ENCODE measurements around the gene PDGFRB. TPM values are rescaled to one million over a fixed set of nuclear protein-coding genes. Genes with fewer than 3 reads are reported as not detected.

PDGFRB gene
- polyA plus RNA-seq, 3 donors = 0.04 to 0.99 (median 0.20) TPM

- intact Hi-C loops (cut with micrococcal nuclease) = loop anchor here (5.0 kb wide), 1 partner anchor 37 kb away; the partner anchor contains the start of gene CSF1R (in 2 of the 2)
- DNase-seq = peak; percentile 55 to 73 (median 63)
- peak overlapping the region; percentile 12 to 46 for H3K4me3 Mint-ChIP-seq
- peak overlapping the region; percentile 64 for H3K9ac ChIP-seq (ENCODE audit: insufficient read depth, low read length, poor library complexity, severe bottlenecking)
- peaks cover 0 to 2% (median 1%) of the 10 kb centered on the region in 3 donors for H3K27me3 Mint-ChIP-seq (ENCODE audit: low read depth in 3 of 3)
- no peaks in the 10 kb centered on the region for H4K20me1 ChIP-seq (ENCODE audit: insufficient read depth, low read length)
- no peaks in the 10 kb centered on the region for H3K27me3 ChIP-seq (ENCODE audit: control insufficient read depth in 2 of 2, insufficient read depth in 2 of 2, low read length in 2 of 2)
- peak overlapping the region; percentile 82 to 96 (median 90) for H3K27ac Mint-ChIP-seq
- no peaks in the 10 kb centered on the region for H3K79me2 ChIP-seq (ENCODE audit: insufficient read depth, low read length)
- H3K9me3 ChIP-seq (replicated peaks in 1 of 2; ENCODE audit: control insufficient read depth in 1 of 2, insufficient read depth in 1 of 2, low read length in 2 of 2) = no peaks in the 10 kb centered on the region
- peak overlapping the region in 1 of 3 experiments; percentile 29 for H3K4me3 ChIP-seq (replicated peaks in 1 of 3; ENCODE audit: low read depth in 2 of 3, low read length in 3 of 3)
- no peaks in the 10 kb centered on the region for H3K36me3 Mint-ChIP-seq
- TF ChIP-seq, protein P1, sequence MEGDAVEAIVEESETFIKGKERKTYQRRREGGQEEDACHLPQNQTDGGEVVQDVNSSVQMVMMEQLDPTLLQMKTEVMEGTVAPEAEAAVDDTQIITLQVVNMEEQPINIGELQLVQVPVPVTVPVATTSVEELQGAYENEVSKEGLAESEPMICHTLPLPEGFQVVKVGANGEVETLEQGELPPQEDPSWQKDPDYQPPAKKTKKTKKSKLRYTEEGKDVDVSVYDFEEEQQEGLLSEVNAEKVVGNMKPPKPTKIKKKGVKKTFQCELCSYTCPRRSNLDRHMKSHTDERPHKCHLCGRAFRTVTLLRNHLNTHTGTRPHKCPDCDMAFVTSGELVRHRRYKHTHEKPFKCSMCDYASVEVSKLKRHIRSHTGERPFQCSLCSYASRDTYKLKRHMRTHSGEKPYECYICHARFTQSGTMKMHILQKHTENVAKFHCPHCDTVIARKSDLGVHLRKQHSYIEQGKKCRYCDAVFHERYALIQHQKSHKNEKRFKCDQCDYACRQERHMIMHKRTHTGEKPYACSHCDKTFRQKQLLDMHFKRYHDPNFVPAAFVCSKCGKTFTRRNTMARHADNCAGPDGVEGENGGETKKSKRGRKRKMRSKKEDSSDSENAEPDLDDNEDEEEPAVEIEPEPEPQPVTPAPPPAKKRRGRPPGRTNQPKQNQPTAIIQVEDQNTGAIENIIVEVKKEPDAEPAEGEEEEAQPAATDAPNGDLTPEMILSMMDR (IDR thresholded peaks at IDR 0.05) = no peak
- peak overlapping the region; percentile 45 for H3K4me2 ChIP-seq (replicated peaks; ENCODE audit: extremely low read depth, low read length, poor library complexity, severe bottlenecking)
- no peaks in the 10 kb centered on the region for H3K9me3 Mint-ChIP-seq
- peaks cover 40 to 44% of the 10 kb centered on the region in 2 donors for H3K4me1 ChIP-seq (ENCODE audit: control insufficient read depth in 1 of 2, insufficient read depth in 2 of 2, low read length in 2 of 2)
- peak overlapping the region; percentile 65 for H2AFZ ChIP-seq (ENCODE audit: insufficient read depth, low read depth, low read length, poor library complexity, severe bottlenecking)
- 49% methylated on average over 11 of the region's 11 CpGs for WGBS (ENCODE audit: insufficient coverage)
- H3K27ac ChIP-seq (ENCODE audit: low read depth in 1 of 2, low read length in 2 of 2) = peak overlapping the region; percentile 86 to 88
- no peaks in the 10 kb centered on the region for H3K36me3 ChIP-seq (replicated peaks in 1 of 2; ENCODE audit: control insufficient read depth in 1 of 2, insufficient read depth in 2 of 2, low read length in 2 of 2)
- H3K4me1 Mint-ChIP-seq = peaks cover 51% of the 10 kb centered on the region
Observed at GRCh38 chr5:150124111-150124557, 31.5 kb downstream of the PDGFRB start.

DNA sequence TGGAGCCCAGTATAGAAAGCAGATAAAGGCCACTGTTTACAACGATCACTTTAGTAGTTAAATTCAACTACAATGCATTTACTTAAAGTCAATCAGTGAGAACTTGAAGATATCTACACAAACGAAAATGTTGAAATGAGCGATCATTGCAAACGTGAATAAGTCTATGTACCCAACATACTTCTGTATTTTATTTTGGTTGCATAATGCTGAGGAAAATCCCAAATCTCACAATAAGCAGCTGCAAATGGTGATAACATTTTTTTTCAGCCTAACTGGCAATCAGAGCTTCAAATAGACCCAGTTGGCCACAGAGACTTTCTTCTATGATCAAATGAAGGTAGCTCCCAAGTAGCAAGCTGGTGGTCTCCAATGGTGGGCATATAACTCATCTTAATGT lies 32.1 kb downstream of the PDGFRB start:
- H3K4me3 ChIP-seq (replicated peaks in 1 of 3; ENCODE audit: low read depth in 2 of 3, low read length in 3 of 3) = peak overlapping the region in 1 of 3 experiments; percentile 29
- H3K36me3 ChIP-seq (replicated peaks in 1 of 2; ENCODE audit: control insufficient read depth in 1 of 2, insufficient read depth in 2 of 2, low read length in 2 of 2) = no peaks in the 10 kb centered on the region
- Mint-ChIP-seq H3K4me1 (peaks cover 51% of the 10 kb centered on the region), H3K36me3 (no peaks in the 10 kb centered on the region), H3K9me3 (no peaks in the 10 kb centered on the region), H3K27me3 (ENCODE audit: low read depth in 3 of 3) (peaks cover 0 to 4% (median 2%) of the 10 kb centered on the region in 3 donors), H3K27ac (peak overlapping the region; percentile 82 to 96 (median 90)), H3K4me3 (peak overlapping the region in 1 of 2 donors; percentile 26)
- intact Hi-C loops (cut with micrococcal nuclease) = loop anchor here (5.0 kb wide), 1 partner anchor 36 kb away; the partner anchor contains the start of gene CSF1R (in 2 of the 2)
- TF ChIP-seq, protein P1 (IDR thresholded peaks at IDR 0.05) = no peak
- no peaks in the 10 kb centered on the region for H4K20me1 ChIP-seq (ENCODE audit: insufficient read depth, low read length)
- no peaks in the 10 kb centered on the region for H3K27me3 ChIP-seq (ENCODE audit: control insufficient read depth in 2 of 2, insufficient read depth in 2 of 2, low read length in 2 of 2)
- H3K9ac ChIP-seq (ENCODE audit: insufficient read depth, low read length, poor library complexity, severe bottlenecking) = peak overlapping the region; percentile 64
- H3K27ac ChIP-seq (ENCODE audit: low read depth in 1 of 2, low read length in 2 of 2) = peak overlapping the region; percentile 86 to 88
- H3K79me2 ChIP-seq (ENCODE audit: insufficient read depth, low read length) = no peaks in the 10 kb centered on the region
- peak; percentile 72 to 92 (median 86) for DNase-seq
- peaks cover 40 to 44% of the 10 kb centered on the region in 2 donors for H3K4me1 ChIP-seq (ENCODE audit: control insufficient read depth in 1 of 2, insufficient read depth in 2 of 2, low read length in 2 of 2)
- WGBS (ENCODE audit: insufficient coverage) = no CpG with 5 or more reads among the region's 4 CpGs
- H2AFZ ChIP-seq (ENCODE audit: insufficient read depth, low read depth, low read length, poor library complexity, severe bottlenecking) = no peak overlapping the region
- H3K4me2 ChIP-seq (replicated peaks; ENCODE audit: extremely low read depth, low read length, poor library complexity, severe bottlenecking) = peak overlapping the region; percentile 45
- no peaks in the 10 kb centered on the region for H3K9me3 ChIP-seq (replicated peaks in 1 of 2; ENCODE audit: control insufficient read depth in 1 of 2, insufficient read depth in 1 of 2, low read length in 2 of 2)
